Ammon's horn (tissue), 1 donor: ENCODE measurements around the gene TBL3.
"Not testable (repeated sequence)": the region's sequence is repeated elsewhere in the genome, so short reads cannot be mapped to it uniquely, and the experiment has no call there.

Experiments used
- DNase-seq: peaks from one replicate; pipeline ENCODE4 v3.0.0-alpha.2; 2016; ENCODE audit warnings: low spot score

The TBL3 gene

DNA sequence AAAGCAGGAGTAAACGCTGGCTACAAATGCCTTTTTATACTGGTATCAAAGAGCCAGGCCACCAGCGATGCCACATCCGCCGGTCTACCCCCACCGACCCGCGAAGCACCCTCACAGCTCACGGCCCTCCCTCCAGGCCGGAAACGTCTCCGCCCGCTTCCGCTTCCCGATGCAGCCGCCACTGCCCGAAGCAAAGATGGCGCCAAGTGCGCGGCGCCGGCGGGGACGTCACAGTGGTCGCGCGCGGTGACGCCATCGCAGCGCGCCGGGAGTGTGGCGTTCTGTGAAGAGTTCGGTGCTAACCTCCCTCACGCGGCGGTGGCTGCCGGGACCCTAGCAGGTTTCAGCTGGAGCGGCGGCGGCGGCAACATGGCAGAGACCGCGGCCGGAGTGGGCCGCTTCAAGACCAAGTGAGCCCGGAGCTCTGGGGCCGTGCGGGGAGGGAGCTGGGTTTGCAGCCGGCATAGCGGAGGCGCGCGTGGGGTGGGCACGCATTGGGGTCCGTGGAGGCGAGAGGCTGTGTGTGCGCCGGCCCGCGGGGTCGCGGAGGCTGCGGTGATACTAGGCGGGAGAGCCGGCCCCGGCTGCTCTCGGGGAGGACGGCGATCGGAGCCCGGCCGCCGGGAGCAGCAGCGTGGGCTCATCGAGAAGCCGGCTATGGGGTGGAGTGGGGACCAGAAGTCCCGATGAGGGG is at the start of gene TBL3:
Gene TBL3 (plus strand): TSS at position 258 of the 694 bp plus-strand sequence. CDS start 112 bp downstream, at position 370.
- peak; percentile 95 for DNase-seq

DNA sequence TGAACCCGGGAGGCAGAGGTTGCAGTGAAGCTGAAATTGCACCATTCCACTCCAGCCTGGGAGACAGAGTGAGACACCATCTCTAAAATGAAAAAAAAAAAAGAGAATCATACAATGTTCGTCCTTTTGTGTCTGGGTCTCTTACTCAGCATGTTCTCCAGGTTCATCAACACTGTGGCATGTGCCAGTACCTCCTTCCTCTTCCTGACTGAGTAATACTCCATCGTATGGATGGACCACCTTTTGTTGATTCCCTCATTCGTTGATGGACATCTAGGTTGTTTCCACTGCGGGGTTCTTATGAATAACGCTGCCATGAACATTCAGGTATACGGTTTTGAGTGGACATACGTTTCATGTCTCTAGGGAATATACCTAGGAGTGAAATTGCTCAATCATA is 49.5 kb upstream of the TBL3 start:
- no peak for DNase-seq

DNA sequence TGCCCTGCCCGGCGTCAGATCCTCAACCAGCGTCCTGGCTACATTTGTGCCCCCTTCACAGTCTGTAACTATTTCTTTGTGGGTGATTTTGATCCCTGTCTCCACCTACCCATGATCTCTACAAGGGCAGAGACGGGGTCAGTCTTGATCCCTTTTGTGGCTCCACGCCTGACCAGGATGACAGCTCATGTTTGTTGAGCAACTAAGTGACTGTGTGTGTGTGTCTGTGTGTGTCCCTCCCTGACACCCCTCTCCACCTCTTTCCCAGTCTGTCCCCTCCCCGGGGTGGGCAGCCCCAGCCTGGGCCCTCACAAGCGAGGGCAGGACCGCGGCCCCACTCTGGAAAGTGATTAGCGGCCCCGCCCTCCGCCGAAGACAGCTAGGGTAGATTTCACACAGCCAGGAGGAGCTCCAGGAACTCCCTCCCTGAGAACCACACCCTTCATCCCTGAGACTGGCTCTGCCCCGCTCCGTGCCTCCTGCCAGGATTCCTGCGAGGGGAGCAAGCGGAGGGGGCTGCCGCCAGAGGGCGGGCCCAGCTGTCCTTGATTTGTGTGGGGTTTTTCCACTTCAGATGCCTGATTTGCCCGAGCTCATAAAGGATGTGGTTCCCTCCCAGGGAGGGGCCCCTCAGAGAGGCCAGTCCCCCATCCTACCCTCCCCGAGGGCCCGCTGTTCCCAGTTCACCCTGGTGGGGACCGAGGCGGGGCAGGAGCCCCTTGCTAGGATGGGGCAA is 48.4 kb upstream of the TBL3 start:
- DNase-seq = no peak

GRCh38 chr16:1924095-1924494 is 47.8 kb upstream of the TBL3 start:
- no peak for DNase-seq

DNA sequence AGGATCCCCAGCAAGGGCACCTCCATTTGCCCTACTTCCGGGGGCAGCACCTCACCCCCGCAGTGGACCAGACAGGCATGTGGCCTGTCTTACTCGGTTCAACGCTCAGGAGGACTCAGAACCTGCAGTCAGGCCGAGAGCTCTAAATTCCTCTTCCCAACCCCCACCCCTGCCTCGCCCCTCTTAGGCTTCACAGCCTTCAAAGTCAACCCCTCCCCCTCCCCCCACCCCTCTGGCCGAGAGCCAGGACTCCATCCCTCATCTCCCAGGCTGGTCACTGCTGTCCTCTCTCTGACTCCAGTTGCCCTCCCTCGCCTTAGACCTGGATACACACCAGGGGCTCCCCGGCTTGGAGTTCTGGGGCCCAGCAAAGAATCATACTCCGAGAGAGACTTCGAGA is 45.6 kb upstream of the TBL3 start:
- DNase-seq = no peak

- no peak for DNase-seq
Observed at GRCh38 chr16:1929105-1929504, 42.7 kb upstream of the TBL3 start.

GRCh38 chr16:1929578-1930337 is 42.1 kb upstream of the TBL3 start:
- DNase-seq = peak; percentile 79

DNA sequence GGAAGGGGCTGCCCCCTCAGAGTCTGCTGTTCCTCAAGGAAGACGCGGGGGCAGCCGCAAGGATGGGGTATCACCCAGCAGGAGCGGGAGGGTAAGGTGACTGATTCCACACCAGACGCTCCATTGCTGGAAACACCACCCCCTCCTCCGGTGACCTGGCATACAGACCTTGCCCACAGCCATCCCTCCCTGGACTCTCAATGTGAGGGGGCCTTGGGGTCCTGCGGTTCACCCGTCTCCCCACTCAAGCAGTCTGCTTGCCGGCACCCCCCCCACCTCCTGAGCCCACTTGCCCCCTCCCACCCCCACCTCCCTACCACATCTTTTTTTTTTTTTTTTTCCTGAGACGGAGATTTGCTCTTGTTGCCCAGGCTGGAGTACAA is 41.5 kb upstream of the TBL3 start:
- no peak for DNase-seq

GRCh38 chr16:1932050-1933028 is 39.5 kb upstream of the TBL3 start:
- DNase-seq = no peak

GRCh38 chr16:1933097-1933661 is 38.7 kb upstream of the TBL3 start:
- DNase-seq = no peak

DNA sequence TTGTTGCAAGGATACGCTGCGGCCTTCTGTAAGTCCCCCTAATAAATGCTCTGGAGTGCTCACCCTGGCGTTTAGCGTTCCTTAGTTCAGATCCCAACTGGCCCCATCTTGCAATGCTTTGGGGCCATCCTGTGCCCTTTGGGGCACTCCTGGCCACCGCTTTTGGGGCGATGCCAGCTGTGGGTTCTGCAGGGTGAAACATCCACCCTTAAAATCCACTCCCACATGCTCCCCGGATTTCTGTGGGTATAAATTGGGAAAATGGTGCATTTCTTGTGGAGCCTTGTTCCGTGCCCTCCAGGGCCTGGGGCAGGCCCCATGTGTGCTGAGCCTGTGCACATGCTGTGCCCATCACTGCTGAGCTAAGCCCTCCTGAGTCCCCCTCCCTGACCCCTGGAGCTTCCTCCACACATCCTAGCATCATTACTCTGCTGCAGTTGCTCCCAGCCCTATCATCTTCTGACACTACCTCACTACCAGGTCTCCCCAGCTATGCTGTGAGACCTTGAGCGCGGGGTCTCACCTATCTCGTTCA is 34.8 kb upstream of the TBL3 start:
- no peak for DNase-seq

DNA sequence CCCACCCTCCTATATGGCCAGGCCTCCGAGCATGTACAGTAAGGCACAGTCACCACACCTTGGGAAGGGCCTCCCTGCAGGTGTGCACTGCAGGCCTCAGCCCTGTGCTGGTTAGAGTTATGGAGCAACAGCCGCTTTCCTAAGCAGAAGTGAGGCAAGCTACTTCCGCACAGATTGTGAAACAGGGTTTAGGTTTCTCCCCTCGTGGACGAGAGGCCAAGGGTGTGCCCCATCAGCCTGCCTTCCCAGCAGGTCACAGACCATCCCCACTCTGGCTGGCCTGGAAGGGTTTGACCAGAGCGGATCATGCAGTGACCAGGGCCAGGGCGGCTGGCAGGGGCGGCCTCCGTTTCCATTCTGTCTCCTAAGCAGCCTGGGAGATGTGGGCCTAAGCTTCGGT is 33.5 kb upstream of the TBL3 start:
- DNase-seq = no peak

- DNase-seq = no peak
Observed at GRCh38 chr16:1938910-1939309, 32.9 kb upstream of the TBL3 start.

DNA sequence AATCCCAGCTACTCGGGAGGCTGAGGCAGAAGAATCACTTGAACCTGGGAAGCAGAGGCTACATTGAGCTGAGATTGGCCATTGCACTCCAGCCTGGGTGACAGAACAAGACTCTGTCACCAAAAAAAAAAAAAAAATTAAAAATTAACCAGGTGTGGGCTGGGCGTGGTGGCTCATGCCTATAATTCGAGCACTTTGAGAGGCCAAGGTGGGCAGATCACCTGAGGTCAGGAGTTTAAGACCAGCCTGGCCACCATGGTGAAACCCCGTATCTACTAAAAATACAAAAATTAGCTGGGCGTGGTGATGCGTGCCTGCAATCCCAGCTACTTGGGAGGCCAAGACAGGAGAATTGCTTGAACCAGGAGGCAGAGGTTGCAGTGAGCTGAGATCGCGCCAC is 32.0 kb upstream of the TBL3 start:
- not testable (repeated sequence) for DNase-seq

DNA sequence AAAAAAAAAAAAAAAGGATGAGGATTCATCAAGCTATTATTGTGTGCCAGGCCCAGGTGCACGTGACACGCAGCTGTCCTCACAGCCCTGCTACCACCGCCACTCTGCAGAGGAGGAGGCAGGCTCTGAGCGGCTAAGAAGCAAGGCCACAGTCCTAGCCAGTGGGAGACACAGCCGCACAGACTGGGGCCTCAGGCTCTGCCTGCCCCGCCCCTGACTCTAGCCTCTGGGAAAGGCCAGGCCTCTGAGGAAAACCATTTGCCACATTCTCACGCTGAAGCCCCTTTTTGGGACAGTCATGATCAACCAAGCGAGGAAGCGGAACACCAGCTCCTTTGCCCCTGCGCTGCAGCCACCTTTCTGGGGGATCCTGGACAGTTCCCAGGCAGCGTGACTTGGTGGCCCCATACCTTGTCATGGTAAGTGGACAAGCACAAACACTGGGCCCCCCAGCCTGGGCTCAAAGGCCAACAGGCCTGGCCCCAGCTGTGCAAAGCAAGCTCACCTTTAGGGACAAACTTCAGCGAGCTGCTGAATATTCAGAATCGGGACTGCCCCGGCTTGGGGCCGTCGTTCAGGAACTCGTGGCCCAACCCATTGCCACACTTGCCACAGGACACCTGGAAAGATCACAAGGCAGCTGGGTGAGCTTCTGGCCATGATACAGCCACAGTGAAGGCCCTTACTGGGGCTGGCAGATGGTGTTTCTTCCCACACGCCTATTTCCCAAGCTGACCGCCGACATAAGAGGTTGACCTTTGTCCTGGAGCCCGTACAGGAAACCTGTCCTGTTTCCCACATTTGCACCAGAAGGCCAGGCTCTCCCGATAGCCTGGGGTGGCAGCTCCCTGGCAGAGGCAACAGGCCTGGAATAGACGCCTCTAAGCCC is 31.3 kb upstream of the TBL3 start:
- no peak for DNase-seq

GRCh38 chr16:1941162-1942046 is 30.4 kb upstream of the TBL3 start:
- DNase-seq = no peak

- DNase-seq = no peak
Observed at GRCh38 chr16:1942047-1942809, 29.6 kb upstream of the TBL3 start.
